HepG2 (cell line): ENCODE data around the gene CHAF1B. TPM values are rescaled to one million over a fixed set of nuclear protein-coding genes. Genes with fewer than 3 reads are reported as not detected.

ENCODE experiments used
- ATAC-seq: fragments of 200-7000 bp; cut with Tn5 transposase; 3 replicates; pipeline ENCODE4 v1.9.1; 2020; ENCODE audit warnings: mild to moderate bottlenecking, moderate library complexity
- BruUV-seq: library from RNA; stranded (reverse); fragments of 400-500 nt; replicated peaks from 2 replicates; lab custom pipeline; 2021; lab: Mats Ljungman, UMichigan
- CTCF ChIA-PET: fragments of 300-600 bp; formaldehyde crosslinking; extraction: SDS; loops from one replicate; lab custom pipeline; 2021; ENCODE audit warnings: low total read pairs, inconsistent platforms, low intra/inter-chr PET ratio; lab: Yijun Ruan, JAX
- POLR2A ChIA-PET: fragments of 350-600 bp; sonication (Branson Sonifier 250); formaldehyde crosslinking; loops from one replicate; lab custom pipeline; 2020; ENCODE audit warnings: antibody characterized with exemption, inconsistent platforms; lab: Yijun Ruan, JAX
- DNase-seq: peaks from one replicate; pipeline ENCODE4 v3.0.0-alpha.2; 2015; ENCODE audit warnings: low spot score
- FAIRE-seq: peaks from 3 replicates; lab custom pipeline; 2011; peaks lifted over from hg19 to GRCh38; lab: Jason Lieb, UNC
- H2AFZ ChIP-seq: one replicate; pipeline ENCODE4 v1.6.1; 2011; ENCODE audit warnings: low read length, inconsistent platforms
- H3K27ac ChIP-seq: fragments of 300-600 bp; 3 replicates; pipeline ENCODE4 v1.8.0; 2011; ENCODE audit warnings: mixed run types, mild to moderate bottlenecking, mixed read lengths, low read length, inconsistent platforms; ENCODE audit not compliant: insufficient read depth; ENCODE audit errors: extremely low read length
- H3K27me3 ChIP-seq, 2 experiments: fragments of 200-600 bp in 1 of 2; 2 replicates in 1 of 2; 3 replicates in 1 of 2; pipeline versions ENCODE4 v1.6.0 to v1.8.0; 2011; ENCODE audit warnings: low read length in 2 of 2, mild to moderate bottlenecking in 2 of 2, moderate library complexity in 2 of 2, inconsistent platforms in 1 of 2; ENCODE audit not compliant: insufficient read depth in 2 of 2, control insufficient read depth in 1 of 2
- H3K36me3 ChIP-seq, 2 experiments: fragments of 200-600 bp in 1 of 2; replicated peaks in 1 of 2; 2 replicates in 1 of 2; 3 replicates in 1 of 2; pipeline versions ENCODE4 v1.5.1 to v1.8.0; 2011; ENCODE audit warnings: low read length in 2 of 2, inconsistent platforms in 1 of 2; ENCODE audit not compliant: insufficient read depth in 2 of 2, control insufficient read depth in 1 of 2
- H3K4me1 ChIP-seq: 2 replicates; pipeline ENCODE4 v1.5.1; 2012; ENCODE audit warnings: low read length, inconsistent platforms; ENCODE audit not compliant: insufficient read depth
- H3K4me2 ChIP-seq: 2 replicates; pipeline ENCODE4 v1.6.0; 2011; ENCODE audit warnings: low read depth, low read length, inconsistent platforms
- H3K4me3 ChIP-seq, 3 experiments: fragments of 200-600 bp in 1 of 3; sonication (generic), shearing (Covaris generic) in 1 of 3; replicated peaks in 1 of 3; 2 replicates each; pipeline ENCODE4 v1.5.1; 2011 to 2016; ENCODE audit warnings: low read length in 3 of 3, inconsistent platforms in 2 of 3, low read depth in 2 of 3, mild to moderate bottlenecking in 2 of 3, control low read depth in 1 of 3, mixed read lengths in 1 of 3; ENCODE audit not compliant: insufficient read depth in 1 of 3
- H3K79me2 ChIP-seq: one replicate; pipeline ENCODE4 v1.6.1; 2011; ENCODE audit warnings: low read length, inconsistent platforms; ENCODE audit not compliant: insufficient read depth
- H3K9ac ChIP-seq: 2 replicates; pipeline ENCODE4 v1.6.0; 2011; ENCODE audit warnings: mild to moderate bottlenecking, low read depth, low read length, inconsistent platforms; ENCODE audit not compliant: insufficient read depth
- H3K9me3 ChIP-seq: 2 replicates; pipeline ENCODE4 v1.5.1; 2012; ENCODE audit warnings: mild to moderate bottlenecking, low read length
- H4K20me1 ChIP-seq: 2 replicates; pipeline ENCODE4 v1.6.0; 2011; ENCODE audit warnings: inconsistent platforms, mild to moderate bottlenecking, low read length, moderate library complexity; ENCODE audit not compliant: insufficient read depth
- JUN ChIP-seq: sonication (generic); formaldehyde crosslinking; IDR thresholded peaks from 2 replicates; pipeline ENCODE4 v1.4.0; 2020; ENCODE audit warnings: mild to moderate bottlenecking, missing genetic modification reagents
- KMT2B ChIP-seq: IDR thresholded peaks from 2 replicates; pipeline ENCODE4 v1.6.1; 2016; ENCODE audit warnings: missing genetic modification reagents, missing compliant biosample characterization
- SOX6 ChIP-seq, 2 experiments: fragments of 450-650 bp in 1 of 2; sonication (generic) in 1 of 2; formaldehyde crosslinking in 1 of 2; IDR thresholded peaks; 2 replicates each; pipeline versions ENCODE4 v1.4.0 to v1.6.1; 2017 to 2020; ENCODE audit warnings: antibody characterized with exemption in 1 of 2, mild to moderate bottlenecking in 1 of 2, missing genetic modification reagents in 1 of 2
- SRSF9 ChIP-seq: fragments of 200-400 bp; formaldehyde crosslinking; IDR thresholded peaks from 2 replicates; pipeline ENCODE4 v1.6.1; 2018; ENCODE audit warnings: borderline replicate concordance, mild to moderate bottlenecking, low read depth, low read length; ENCODE audit not compliant: insufficient read depth, poor library complexity, severe bottlenecking
- ZIK1 ChIP-seq: sonication (generic); formaldehyde crosslinking; IDR thresholded peaks from 2 replicates; pipeline ENCODE4 v1.5.0; 2020; ENCODE audit warnings: mild to moderate bottlenecking, low read depth, missing genetic modification reagents, borderline replicate concordance
- ZNF3 ChIP-seq: IDR thresholded peaks from 2 replicates; pipeline ENCODE4 v1.7.0; 2017; ENCODE audit warnings: inconsistent platforms
- ZNF781 ChIP-seq: sonication (generic); formaldehyde crosslinking; IDR thresholded peaks from 2 replicates; pipeline ENCODE4 v1.5.1; 2020; ENCODE audit warnings: borderline replicate concordance, mild to moderate bottlenecking, missing genetic modification reagents; ENCODE audit errors: not compliant biosample characterization
- WGBS: methylation state at CpG from one replicate; pipeline ENCODE4 v1.1.6; 2017; ENCODE audit warnings: low lambda C conversion rate; 5-methylcytosine and 5-hydroxymethylcytosine counted together
- in situ Hi-C: cut with HindIII; loops from 2 replicates; pipeline ENCODE4 v1.10.0; 2017; ENCODE audit warnings: low pct_unique_long_range_greater_than_20kb; ENCODE audit not compliant: extremely low pct_ligation_motif_present
- intact Hi-C: fragments of 100-400 bp; cut with micrococcal nuclease; formaldehyde crosslinking; loops from one replicate; pipeline ENCODE4 v1.10.0; 2022; ENCODE audit not compliant: unreplicated experiment
- polyA plus RNA-seq, 8 experiments: library from polyadenylated mRNA; depleted of rRNA in 3 of 8; stranded (reverse) in 7 of 8; unstranded in 1 of 8; fragments of >200 nt; fragmentation: Illumina TruSeq in 4 of 8; extraction: Trizol in 4 of 8; gene quantifications; 2 replicates each; pipeline versions ENCODE4 v1.2.1 to v1.2.3, GENCODE V29; 2011 to 2016; ENCODE audit warnings: low read depth in 4 of 8, missing spikeins in 1 of 8, mixed read lengths in 1 of 8; ENCODE audit not compliant: insufficient read depth in 1 of 8
- total RNA-seq, 5 experiments: library from RNA; depleted of rRNA; stranded (reverse); fragments of >200 nt; fragmentation: Illumina TruSeq; extraction: Trizol; gene quantifications; 2 replicates each; pipeline ENCODE4 v1.2.3, GENCODE V29; 2016; ENCODE audit warnings: low read depth in 1 of 5
- TF ChIP-seq, protein P1 (sequence below): sonication (generic); formaldehyde crosslinking; IDR thresholded peaks from 2 replicates; pipeline ENCODE4 v1.4.0; 2020; ENCODE audit warnings: missing genetic modification reagents, borderline replicate concordance

Gene CHAF1B
- total and polyA plus RNA-seq, 2 of the 13 experiments (the other 11 are each of a cell fraction or from before 2014, with no cell fraction given): 5.1 to 14.1 TPM

DNA sequence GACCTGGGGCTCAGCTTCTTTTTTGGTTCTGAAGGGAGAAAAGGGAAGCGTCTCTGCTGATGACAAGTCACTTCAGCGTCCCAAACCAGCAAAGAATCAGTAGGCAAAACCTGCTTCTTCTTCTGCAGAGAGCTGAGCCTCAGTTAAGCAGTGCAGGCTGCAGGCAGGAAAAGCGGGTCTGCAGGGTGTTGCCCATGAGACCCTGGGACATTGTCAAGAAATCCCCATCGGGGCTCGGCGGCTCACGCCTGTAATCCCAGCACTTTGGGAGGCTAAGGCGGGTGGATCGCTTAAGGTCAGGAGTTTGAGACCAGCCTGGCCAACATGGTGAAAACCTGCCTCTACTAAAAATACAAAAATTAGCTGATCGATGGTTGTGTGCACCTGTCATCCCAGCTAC, 78.0 kb downstream of the CHAF1B start:
- H3K27me3 ChIP-seq: no peaks in the 10 kb centered on the region
- TF ChIP-seq SRSF9 (no peak), JUN (CRISPR knock-in tag) (no peak), SOX6 (IDR thresholded peaks at IDR 0.05) (no peak), SOX6 (CRISPR knock-in tag; IDR thresholded peaks at IDR 0.05) (no peak), ZNF3 (no peak), KMT2B (no peak), ZNF781 (CRISPR knock-in tag) (no peak), ZIK1 (CRISPR knock-in tag) (no peak)
- TF ChIP-seq, protein P1, sequence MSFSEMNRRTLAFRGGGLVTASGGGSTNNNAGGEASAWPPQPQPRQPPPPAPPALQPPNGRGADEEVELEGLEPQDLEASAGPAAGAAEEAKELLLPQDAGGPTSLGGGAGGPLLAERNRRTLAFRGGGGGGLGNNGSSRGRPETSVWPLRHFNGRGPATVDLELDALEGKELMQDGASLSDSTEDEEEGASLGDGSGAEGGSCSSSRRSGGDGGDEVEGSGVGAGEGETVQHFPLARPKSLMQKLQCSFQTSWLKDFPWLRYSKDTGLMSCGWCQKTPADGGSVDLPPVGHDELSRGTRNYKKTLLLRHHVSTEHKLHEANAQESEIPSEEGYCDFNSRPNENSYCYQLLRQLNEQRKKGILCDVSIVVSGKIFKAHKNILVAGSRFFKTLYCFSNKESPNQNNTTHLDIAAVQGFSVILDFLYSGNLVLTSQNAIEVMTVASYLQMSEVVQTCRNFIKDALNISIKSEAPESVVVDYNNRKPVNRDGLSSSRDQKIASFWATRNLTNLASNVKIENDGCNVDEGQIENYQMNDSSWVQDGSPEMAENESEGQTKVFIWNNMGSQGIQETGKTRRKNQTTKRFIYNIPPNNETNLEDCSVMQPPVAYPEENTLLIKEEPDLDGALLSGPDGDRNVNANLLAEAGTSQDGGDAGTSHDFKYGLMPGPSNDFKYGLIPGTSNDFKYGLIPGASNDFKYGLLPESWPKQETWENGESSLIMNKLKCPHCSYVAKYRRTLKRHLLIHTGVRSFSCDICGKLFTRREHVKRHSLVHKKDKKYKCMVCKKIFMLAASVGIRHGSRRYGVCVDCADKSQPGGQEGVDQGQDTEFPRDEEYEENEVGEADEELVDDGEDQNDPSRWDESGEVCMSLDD: no peak
- TF ChIP-seq, all 625 proteins: peak for 0
- FAIRE-seq (no peak), ATAC-seq (no peak), DNase-seq (no peak)
- ChIA-PET POLR2A (no interaction called here), CTCF (no interaction called here)
- intact Hi-C loops (no loop called here), in situ Hi-C loops (no loop called here)
- 91% methylated on average over 10 of the region's 10 CpGs for WGBS
- Histone ChIP-seq H3K36me3 (no peaks in the 10 kb centered on the region), H3K4me2 (no peak overlapping the region), H3K4me1 (peaks cover 11% of the 10 kb centered on the region; the same call in 1 of the 2 replicates), H4K20me1 (no peaks in the 10 kb centered on the region), H3K9me3 (no peaks in the 10 kb centered on the region), H3K9ac (no peak overlapping the region), H2AFZ (no peak overlapping the region), H3K79me2 (no peaks in the 10 kb centered on the region), H3K27ac (no peak overlapping the region), H3K4me3 (no peak overlapping the region)
- no TSS peak for BruUV-seq
